K562 (cell line): ENCODE measurements around the gene IMP4. TPM values are rescaled to one million over a fixed set of nuclear protein-coding genes. Genes with fewer than 3 reads are reported as not detected.
A peak's percentile ranks its signal among the peaks of the same experiment; 100 is the strongest.

Source experiments
- ARNT ChIP-seq, 2 experiments: fragments of 450-650 bp; IDR thresholded peaks; 2 replicates each; pipeline ENCODE4 v1.6.1; 2016; ENCODE audit warnings: mild to moderate bottlenecking in 1 of 2
- ATF7 ChIP-seq: fragments of 450-650 bp; IDR thresholded peaks from 2 replicates; pipeline ENCODE4 v1.7.1; 2014; ENCODE audit warnings: mild to moderate bottlenecking, moderate library complexity
- BRD9 ChIP-seq: fragments of 450-650 bp; IDR thresholded peaks from 2 replicates; pipeline ENCODE4 v1.6.1; 2018; ENCODE audit warnings: low read depth; ENCODE audit not compliant: partially characterized antibody
- CREM ChIP-seq: IDR thresholded peaks from 2 replicates; pipeline ENCODE4 v1.6.1; 2014; ENCODE audit warnings: antibody characterized with exemption, low read depth
- CSDE1 ChIP-seq, 2 experiments: fragments of 450-650 bp; IDR thresholded peaks; 2 replicates each; pipeline ENCODE4 v1.6.1; 2016; ENCODE audit warnings: mild to moderate bottlenecking in 1 of 2
- EZH2 ChIP-seq: IDR thresholded peaks from 2 replicates; pipeline ENCODE4 v1.6.1; 2012; ENCODE audit warnings: low read depth, mild to moderate bottlenecking, inconsistent platforms, low read length, borderline replicate concordance
- FOXP1 ChIP-seq: sonication (generic); formaldehyde crosslinking; IDR thresholded peaks from 2 replicates; pipeline ENCODE4 v1.8.0; 2022; ENCODE audit warnings: mild to moderate bottlenecking, missing genetic modification reagents
- HDAC1 ChIP-seq, 2 experiments: fragments of 450-650 bp; IDR thresholded peaks; 2 replicates each; pipeline ENCODE4 v1.6.1; 2016 to 2017; ENCODE audit warnings: inconsistent platforms in 1 of 2, mild to moderate bottlenecking in 1 of 2, moderate library complexity in 1 of 2
- JUN ChIP-seq, 2 experiments: sonication (generic) in 1 of 2; formaldehyde crosslinking in 1 of 2; IDR thresholded peaks; 2 replicates each; pipeline versions ENCODE4 v1.6.1 to v1.8.0; 2012 to 2022; ENCODE audit warnings: borderline replicate concordance in 2 of 2, mild to moderate bottlenecking in 2 of 2, improper control_type of control experiment in 1 of 2, low read depth in 1 of 2, low read length in 1 of 2, missing genetic modification reagents in 1 of 2
- MEIS2 ChIP-seq: fragments of 450-650 bp; IDR thresholded peaks from 2 replicates; pipeline ENCODE4 v1.6.1; 2014; ENCODE audit warnings: mild to moderate bottlenecking; ENCODE audit not compliant: partially characterized antibody
- NFIC ChIP-seq: fragments of 450-650 bp; IDR thresholded peaks from 2 replicates; pipeline ENCODE4 v1.6.1; 2017; ENCODE audit warnings: mild to moderate bottlenecking, inconsistent platforms
- NONO ChIP-seq, 2 experiments: fragments of 200-400 bp in 1 of 2; fragments of 450-650 bp in 1 of 2; formaldehyde crosslinking in 1 of 2; IDR thresholded peaks; 2 replicates each; pipeline ENCODE4 v1.6.1; 2017; ENCODE audit warnings: low read depth in 2 of 2, mild to moderate bottlenecking in 2 of 2, moderate library complexity in 2 of 2, low read length in 1 of 2
- POLR2B ChIP-seq: fragments of 450-650 bp; IDR thresholded peaks from 2 replicates; pipeline ENCODE4 v1.6.1; 2018; ENCODE audit warnings: low read depth; ENCODE audit not compliant: partially characterized antibody
- POLR3G ChIP-seq: IDR thresholded peaks from 2 replicates; pipeline ENCODE4 v1.6.1; 2011; ENCODE audit not compliant: insufficient read length, insufficient replicate concordance; ENCODE audit errors: extremely low read depth
- PRDM10 ChIP-seq: fragments of 450-650 bp; IDR thresholded peaks from 2 replicates; pipeline ENCODE4 v1.6.1; 2018; ENCODE audit not compliant: partially characterized antibody
- RBM15 ChIP-seq: fragments of 200-400 bp; formaldehyde crosslinking; IDR thresholded peaks from 2 replicates; pipeline ENCODE4 v1.6.1; 2018; ENCODE audit warnings: mild to moderate bottlenecking, low read length, moderate library complexity; ENCODE audit not compliant: insufficient read depth
- SRSF1 ChIP-seq: fragments of 200-400 bp; formaldehyde crosslinking; IDR thresholded peaks from 2 replicates; pipeline ENCODE4 v1.6.1; 2017; ENCODE audit warnings: mild to moderate bottlenecking, low read depth, low read length, moderate library complexity
- TEAD1 ChIP-seq, 2 experiments: fragments of 450-650 bp in 1 of 2; sonication (generic) in 1 of 2; formaldehyde crosslinking; IDR thresholded peaks; 2 replicates each; pipeline versions ENCODE4 v1.4.0 to v1.8.0; 2020 to 2022; ENCODE audit warnings: mild to moderate bottlenecking in 2 of 2, missing genetic modification reagents in 1 of 2
- USF2 ChIP-seq: sonication (generic); formaldehyde crosslinking; IDR thresholded peaks from 2 replicates; pipeline ENCODE4 v1.5.0; 2020; ENCODE audit warnings: missing genetic modification reagents
- ZNF175 ChIP-seq: fragments of 200-800 bp; sonication (Bioruptor generic); IDR thresholded peaks from 2 replicates; pipeline ENCODE4 v1.6.1; 2016; ENCODE audit warnings: low read depth, mild to moderate bottlenecking, missing genetic modification characterization, missing compliant biosample characterization
- ZNF184 ChIP-seq: sonication (generic); formaldehyde crosslinking; IDR thresholded peaks from 2 replicates; pipeline ENCODE4 v1.5.0; 2020; ENCODE audit warnings: missing genetic modification reagents
- ZNF384 ChIP-seq: IDR thresholded peaks from 2 replicates; pipeline ENCODE4 v1.6.1; 2012; ENCODE audit warnings: low read depth, low read length, improper control_type of control experiment
- ZNF764 ChIP-seq: fragments of 250-450 bp; sonication (Bioruptor Pico); IDR thresholded peaks from 2 replicates; pipeline ENCODE4 v1.4.0; 2020; ENCODE audit warnings: low read depth, mild to moderate bottlenecking, moderate library complexity
- ZNF766 ChIP-seq: fragments of 200-800 bp; sonication (Bioruptor generic); conservative IDR thresholded peaks from 2 replicates; pipeline ENCODE4 v1.6.1; 2016; ENCODE audit warnings: missing genetic modification characterization, missing compliant biosample characterization
- polyA plus RNA-seq, 8 experiments: library from polyadenylated mRNA; depleted of rRNA in 4 of 8; stranded (reverse) in 5 of 8; unstranded in 3 of 8; fragments of >200 nt; fragmentation: Nextera tagmentation in 2 of 8; fragmentation: Illumina TruSeq in 1 of 8; extraction: Ambion mirVana in 2 of 8; extraction: Trizol in 1 of 8; gene quantifications; 2 replicates each; pipeline versions ENCODE4 v1.2.1 to v1.2.3, GENCODE V29; 2011 to 2014; ENCODE audit warnings: inconsistent platforms in 1 of 8, missing spikeins in 1 of 8
- total RNA-seq, 7 experiments: library from RNA; depleted of rRNA in 6 of 7; stranded (reverse); fragments of >200 nt in 6 of 7; fragmentation: Illumina TruSeq in 2 of 7; extraction: Trizol in 2 of 7; gene quantifications; 2 replicates each; pipeline versions ENCODE4 v1.2.1 to v1.2.3, GENCODE V29; 2011 to 2021; ENCODE audit warnings: low replicate concordance in 1 of 7

IMP4 gene
- total and polyA plus RNA-seq, 9 of the 15 experiments (the other 6 are each of a cell fraction or from before 2014, with no cell fraction given): 35.4 to 209 (median 100.0) TPM

- TF ChIP-seq CSDE1 (IDR thresholded peaks at IDR 0.05) (peak in 1 of 2 experiments; percentile 74; a peak in 2 of 4 replicates), ZNF384 (peak; percentile 86), ZNF764 (peak; percentile 30; the same call in 1 of the 2 replicates), NONO (IDR thresholded peaks at IDR 0.05; ENCODE audit: low read depth in 2 of 2, low read length in 1 of 2) (0 out of 4 replicates have a peak, but pooled peaks of 1 of the 2 experiments have one; percentile 23), ARNT (IDR thresholded peaks at IDR 0.05) (peak; percentile 58 to 69; a peak in 2 of 4 replicates), HDAC1 (IDR thresholded peaks at IDR 0.05) (peak; percentile 51 to 66; a peak in 3 of 4 replicates), USF2 (CRISPR knock-in tag) (peak; percentile 84), ZNF175 (CRISPR knock-in tag) (no peak), EZH2 (no peak), MEIS2 (peak; percentile 73), POLR3G (peak; percentile 57), TEAD1 (CRISPR knock-in tag; IDR thresholded peaks at IDR 0.05) (peak in 1 of 2 experiments; percentile 56; a peak in 1 of 4 replicates), SRSF1 (no peak), BRD9 (peak; percentile 99), CREM (peak; percentile 88), RBM15 (no peak), JUN (IDR thresholded peaks at IDR 0.05; ENCODE audit: borderline replicate concordance, low read depth, low read length) (no peak; the same call in 1 of the 2 replicates), JUN (CRISPR knock-in tag; IDR thresholded peaks at IDR 0.05; ENCODE audit: borderline replicate concordance) (peak; percentile 86; the same call in 1 of the 2 replicates), POLR2B (peak; percentile 78), FOXP1 (CRISPR knock-in tag) (peak; percentile 69; the same call in 1 of the 2 replicates), ZNF766 (CRISPR knock-in tag) (0 out of 2 replicates have a peak, but pooled peaks have one; percentile 36), PRDM10 (peak; percentile 47), ATF7 (peak; percentile 78), NFIC (peak; percentile 78), ZNF184 (CRISPR knock-in tag) (no peak)
Observed at GRCh38 chr2:130336877-130337734, 5.6 kb upstream of the IMP4 start (continued).
